ENCODE results near the gene CLDN22. TPM values are rescaled to one million over a fixed set of nuclear protein-coding genes. Genes with fewer than 3 reads are reported as not detected.

The CLDN22 gene
- total and polyA plus RNA-seq, 9 of the 15 experiments (the other 6 are each of a cell fraction or from before 2014, with no cell fraction given): 0.21 TPM; not detected in 8

DNA sequence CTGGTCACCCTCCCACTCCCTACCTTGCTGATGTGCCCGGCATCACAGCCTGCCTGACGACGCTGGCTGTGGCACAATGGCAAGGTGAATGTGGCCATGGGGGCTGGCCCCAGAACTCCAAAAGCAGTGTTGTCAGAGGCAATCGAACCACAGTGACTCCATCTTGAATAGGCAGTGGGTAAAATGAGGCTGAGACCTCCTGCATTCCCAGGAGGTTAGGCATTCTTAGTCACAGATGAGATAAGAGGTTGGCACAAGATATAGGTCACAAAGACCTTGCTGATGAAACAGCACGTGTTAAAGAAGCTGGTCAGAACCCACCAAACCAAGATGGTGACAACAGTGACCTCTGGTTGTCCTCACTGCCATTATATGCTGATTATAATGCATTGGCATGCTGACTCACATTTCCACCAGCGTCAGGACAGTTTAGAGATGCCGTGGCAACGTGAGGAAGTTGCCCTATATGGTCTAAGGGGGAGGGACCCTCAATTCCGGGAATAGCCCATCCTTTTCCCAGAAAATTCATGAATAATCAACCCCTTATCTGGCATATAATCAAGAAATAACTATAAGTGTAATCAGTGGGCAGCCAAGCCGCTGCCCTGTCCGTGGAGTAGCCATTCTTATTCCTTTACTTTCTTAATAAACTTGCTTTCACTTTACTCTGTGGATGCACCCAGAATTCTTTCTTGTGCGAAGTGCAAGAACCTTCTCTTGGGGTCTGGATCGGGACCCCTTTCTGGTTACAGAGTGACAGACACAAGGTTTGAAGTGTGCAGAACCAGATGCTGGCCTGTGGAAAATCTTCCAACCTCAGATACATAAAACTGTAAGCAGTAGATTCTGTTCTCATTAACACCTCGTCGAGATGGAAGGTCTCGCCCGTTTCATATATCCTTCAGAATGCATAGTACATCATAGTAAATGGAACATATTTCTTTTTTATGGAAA, 28.9 kb upstream of the CLDN22 start (continued):
- TF ChIP-seq ZNF668 (CRISPR knock-in tag; IDR thresholded peaks at IDR 0.05) (peak; percentile 100), KLF13 (tag; IDR thresholded peaks at IDR 0.05; ENCODE audit: borderline replicate concordance, low read depth) (peak; percentile 100), SRSF9 (IDR thresholded peaks at IDR 0.05; ENCODE audit: borderline replicate concordance, low read depth, low read length) (no peak), YY1 (IDR thresholded peaks at IDR 0.05; ENCODE audit: borderline replicate concordance in 1 of 3, control insufficient read depth in 1 of 3, extremely low read depth in 1 of 3, insufficient read depth in 3 of 3, insufficient read length in 1 of 3, insufficient replicate concordance in 2 of 3, low read depth in 1 of 3, low read length in 2 of 3) (peak in 1 of 3 experiments; percentile 78), POU5F1 (IDR thresholded peaks at IDR 0.05; ENCODE audit: borderline replicate concordance, low read depth, low read length, partially characterized antibody) (no peak), KAT8 (IDR thresholded peaks at IDR 0.05; ENCODE audit: low read depth) (no peak), ZNF584 (CRISPR knock-in tag; IDR thresholded peaks at IDR 0.05; ENCODE audit: low read depth) (peak; percentile 100), CBFA2T3 (IDR thresholded peaks at IDR 0.05) (no peak)
- TF ChIP-seq, protein P1, sequence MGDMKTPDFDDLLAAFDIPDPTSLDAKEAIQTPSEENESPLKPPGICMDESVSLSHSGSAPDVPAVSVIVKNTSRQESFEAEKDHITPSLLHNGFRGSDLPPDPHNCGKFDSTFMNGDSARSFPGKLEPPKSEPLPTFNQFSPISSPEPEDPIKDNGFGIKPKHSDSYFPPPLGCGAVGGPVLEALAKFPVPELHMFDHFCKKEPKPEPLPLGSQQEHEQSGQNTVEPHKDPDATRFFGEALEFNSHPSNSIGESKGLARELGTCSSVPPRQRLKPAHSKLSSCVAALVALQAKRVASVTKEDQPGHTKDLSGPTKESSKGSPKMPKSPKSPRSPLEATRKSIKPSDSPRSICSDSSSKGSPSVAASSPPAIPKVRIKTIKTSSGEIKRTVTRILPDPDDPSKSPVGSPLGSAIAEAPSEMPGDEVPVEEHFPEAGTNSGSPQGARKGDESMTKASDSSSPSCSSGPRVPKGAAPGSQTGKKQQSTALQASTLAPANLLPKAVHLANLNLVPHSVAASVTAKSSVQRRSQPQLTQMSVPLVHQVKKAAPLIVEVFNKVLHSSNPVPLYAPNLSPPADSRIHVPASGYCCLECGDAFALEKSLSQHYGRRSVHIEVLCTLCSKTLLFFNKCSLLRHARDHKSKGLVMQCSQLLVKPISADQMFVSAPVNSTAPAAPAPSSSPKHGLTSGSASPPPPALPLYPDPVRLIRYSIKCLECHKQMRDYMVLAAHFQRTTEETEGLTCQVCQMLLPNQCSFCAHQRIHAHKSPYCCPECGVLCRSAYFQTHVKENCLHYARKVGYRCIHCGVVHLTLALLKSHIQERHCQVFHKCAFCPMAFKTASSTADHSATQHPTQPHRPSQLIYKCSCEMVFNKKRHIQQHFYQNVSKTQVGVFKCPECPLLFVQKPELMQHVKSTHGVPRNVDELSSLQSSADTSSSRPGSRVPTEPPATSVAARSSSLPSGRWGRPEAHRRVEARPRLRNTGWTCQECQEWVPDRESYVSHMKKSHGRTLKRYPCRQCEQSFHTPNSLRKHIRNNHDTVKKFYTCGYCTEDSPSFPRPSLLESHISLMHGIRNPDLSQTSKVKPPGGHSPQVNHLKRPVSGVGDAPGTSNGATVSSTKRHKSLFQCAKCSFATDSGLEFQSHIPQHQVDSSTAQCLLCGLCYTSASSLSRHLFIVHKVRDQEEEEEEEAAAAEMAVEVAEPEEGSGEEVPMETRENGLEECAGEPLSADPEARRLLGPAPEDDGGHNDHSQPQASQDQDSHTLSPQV (IDR thresholded peaks at IDR 0.05): peak; percentile 100
- TF ChIP-seq, protein P2, sequence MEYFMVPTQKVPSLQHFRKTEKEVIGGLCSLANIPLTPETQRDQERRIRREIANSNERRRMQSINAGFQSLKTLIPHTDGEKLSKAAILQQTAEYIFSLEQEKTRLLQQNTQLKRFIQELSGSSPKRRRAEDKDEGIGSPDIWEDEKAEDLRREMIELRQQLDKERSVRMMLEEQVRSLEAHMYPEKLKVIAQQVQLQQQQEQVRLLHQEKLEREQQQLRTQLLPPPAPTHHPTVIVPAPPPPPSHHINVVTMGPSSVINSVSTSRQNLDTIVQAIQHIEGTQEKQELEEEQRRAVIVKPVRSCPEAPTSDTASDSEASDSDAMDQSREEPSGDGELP (CRISPR knock-in tag; IDR thresholded peaks at IDR 0.05; ENCODE audit: borderline replicate concordance): peak; percentile 31; the same call in 1 of the 2 replicates
- TF ChIP-seq, protein P3, sequence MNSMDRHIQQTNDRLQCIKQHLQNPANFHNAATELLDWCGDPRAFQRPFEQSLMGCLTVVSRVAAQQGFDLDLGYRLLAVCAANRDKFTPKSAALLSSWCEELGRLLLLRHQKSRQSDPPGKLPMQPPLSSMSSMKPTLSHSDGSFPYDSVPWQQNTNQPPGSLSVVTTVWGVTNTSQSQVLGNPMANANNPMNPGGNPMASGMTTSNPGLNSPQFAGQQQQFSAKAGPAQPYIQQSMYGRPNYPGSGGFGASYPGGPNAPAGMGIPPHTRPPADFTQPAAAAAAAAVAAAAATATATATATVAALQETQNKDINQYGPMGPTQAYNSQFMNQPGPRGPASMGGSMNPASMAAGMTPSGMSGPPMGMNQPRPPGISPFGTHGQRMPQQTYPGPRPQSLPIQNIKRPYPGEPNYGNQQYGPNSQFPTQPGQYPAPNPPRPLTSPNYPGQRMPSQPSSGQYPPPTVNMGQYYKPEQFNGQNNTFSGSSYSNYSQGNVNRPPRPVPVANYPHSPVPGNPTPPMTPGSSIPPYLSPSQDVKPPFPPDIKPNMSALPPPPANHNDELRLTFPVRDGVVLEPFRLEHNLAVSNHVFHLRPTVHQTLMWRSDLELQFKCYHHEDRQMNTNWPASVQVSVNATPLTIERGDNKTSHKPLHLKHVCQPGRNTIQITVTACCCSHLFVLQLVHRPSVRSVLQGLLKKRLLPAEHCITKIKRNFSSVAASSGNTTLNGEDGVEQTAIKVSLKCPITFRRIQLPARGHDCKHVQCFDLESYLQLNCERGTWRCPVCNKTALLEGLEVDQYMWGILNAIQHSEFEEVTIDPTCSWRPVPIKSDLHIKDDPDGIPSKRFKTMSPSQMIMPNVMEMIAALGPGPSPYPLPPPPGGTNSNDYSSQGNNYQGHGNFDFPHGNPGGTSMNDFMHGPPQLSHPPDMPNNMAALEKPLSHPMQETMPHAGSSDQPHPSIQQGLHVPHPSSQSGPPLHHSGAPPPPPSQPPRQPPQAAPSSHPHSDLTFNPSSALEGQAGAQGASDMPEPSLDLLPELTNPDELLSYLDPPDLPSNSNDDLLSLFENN (IDR thresholded peaks at IDR 0.05; ENCODE audit: low read depth in 2 of 2, low read length in 2 of 2): peak in 1 of 2 experiments; percentile 59; a peak in 1 of 4 replicates
- TF ChIP-seq, protein P4, sequence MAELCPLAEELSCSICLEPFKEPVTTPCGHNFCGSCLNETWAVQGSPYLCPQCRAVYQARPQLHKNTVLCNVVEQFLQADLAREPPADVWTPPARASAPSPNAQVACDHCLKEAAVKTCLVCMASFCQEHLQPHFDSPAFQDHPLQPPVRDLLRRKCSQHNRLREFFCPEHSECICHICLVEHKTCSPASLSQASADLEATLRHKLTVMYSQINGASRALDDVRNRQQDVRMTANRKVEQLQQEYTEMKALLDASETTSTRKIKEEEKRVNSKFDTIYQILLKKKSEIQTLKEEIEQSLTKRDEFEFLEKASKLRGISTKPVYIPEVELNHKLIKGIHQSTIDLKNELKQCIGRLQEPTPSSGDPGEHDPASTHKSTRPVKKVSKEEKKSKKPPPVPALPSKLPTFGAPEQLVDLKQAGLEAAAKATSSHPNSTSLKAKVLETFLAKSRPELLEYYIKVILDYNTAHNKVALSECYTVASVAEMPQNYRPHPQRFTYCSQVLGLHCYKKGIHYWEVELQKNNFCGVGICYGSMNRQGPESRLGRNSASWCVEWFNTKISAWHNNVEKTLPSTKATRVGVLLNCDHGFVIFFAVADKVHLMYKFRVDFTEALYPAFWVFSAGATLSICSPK (IDR thresholded peaks at IDR 0.05; ENCODE audit: borderline replicate concordance): no peak

Measured in K562 (cell line).